Stimulated activated CD4-positive, alpha-beta T cell treated with anti-CD3 and anti-CD28 coated beads, Interleukin-15, amount 100 ng/mL, for 24 hours (primary cell): Measurements from ENCODE around the gene VWA8.
"Not testable (repeated sequence)": the region's sequence is repeated elsewhere in the genome, so short reads cannot be mapped to it uniquely, and the experiment has no call there.

Source experiments
- DNase-seq: peaks from one replicate; pipeline ENCODE4 v3.0.0-alpha.2; 2020

The VWA8 gene

GRCh38 chr13:41962994-41963393 lies 2.1 kb upstream of the VWA8 start:
- no peak for DNase-seq

GRCh38 chr13:41961466-41961760 lies 504 bp upstream of the VWA8 start:
- DNase-seq: no peak

- DNase-seq: no peak
Measured at GRCh38 chr13:41960211-41960636, 685 bp downstream of the VWA8 start.

GRCh38 chr13:41956272-41956671 lies 4.6 kb downstream of the VWA8 start:
- DNase-seq: no peak

- no peak for DNase-seq
Measured at GRCh38 chr13:41955605-41956004, 5.3 kb downstream of the VWA8 start.

GRCh38 chr13:41954226-41954625 lies 6.7 kb downstream of the VWA8 start:
- no peak for DNase-seq

- DNase-seq: no peak
Measured at GRCh38 chr13:41952749-41953148, 8.2 kb downstream of the VWA8 start.

- not testable (repeated sequence) for DNase-seq
Measured at GRCh38 chr13:41949104-41949503, 11.8 kb downstream of the VWA8 start.

- no peak for DNase-seq
Measured at GRCh38 chr13:41945926-41946325, 15.0 kb downstream of the VWA8 start.

GRCh38 chr13:41944635-41945397 lies 16.1 kb downstream of the VWA8 start:
- DNase-seq: no peak

- DNase-seq: no peak
Measured at GRCh38 chr13:41944229-41944628, 16.7 kb downstream of the VWA8 start.

GRCh38 chr13:41942462-41943094 lies 18.3 kb downstream of the VWA8 start:
- no peak for DNase-seq

- DNase-seq: no peak
Measured at GRCh38 chr13:41941174-41941573, 19.7 kb downstream of the VWA8 start.

GRCh38 chr13:41939398-41939797 lies 21.5 kb downstream of the VWA8 start:
- DNase-seq: no peak

- no peak for DNase-seq
Measured at GRCh38 chr13:41938918-41939317, 22.0 kb downstream of the VWA8 start.

GRCh38 chr13:41937388-41937787 lies 23.5 kb downstream of the VWA8 start:
- no peak for DNase-seq

- no peak for DNase-seq
Measured at GRCh38 chr13:41935501-41935900, 25.4 kb downstream of the VWA8 start.

- DNase-seq: no peak
Measured at GRCh38 chr13:41934994-41935393, 25.9 kb downstream of the VWA8 start.

- DNase-seq: no peak
Measured at GRCh38 chr13:41934120-41934519, 26.8 kb downstream of the VWA8 start.

GRCh38 chr13:41931337-41931736 lies 29.6 kb downstream of the VWA8 start:
- no peak for DNase-seq

GRCh38 chr13:41930154-41930553 lies 30.8 kb downstream of the VWA8 start:
- DNase-seq: no peak

- no peak for DNase-seq
Measured at GRCh38 chr13:41928323-41928722, 32.6 kb downstream of the VWA8 start.

- DNase-seq: no peak
Measured at GRCh38 chr13:41925014-41925413, 35.9 kb downstream of the VWA8 start.

- DNase-seq: not testable (repeated sequence)
Measured at GRCh38 chr13:41922894-41923293, 38.0 kb downstream of the VWA8 start.
